LNCaP clone FGC (cell line): ENCODE data around the gene DOC2B.
"Not testable (repeated sequence)": the region's sequence is repeated elsewhere in the genome, so short reads cannot be mapped to it uniquely, and the experiment has no call there.

Source experiments
- DNase-seq: peaks from one replicate; pipeline ENCODE4 v3.0.0-alpha.2; 2011; ENCODE audit warnings: low read depth
- H3K4me3 ChIP-seq: 2 replicates; pipeline ENCODE4 v1.5.1; 2011; ENCODE audit warnings: mild to moderate bottlenecking, low read depth, low read length, control low read depth
- TF ChIP-seq, protein P1 (sequence below): IDR thresholded peaks from 2 replicates; pipeline ENCODE4 v1.5.1; 2012; ENCODE audit warnings: mild to moderate bottlenecking; ENCODE audit not compliant: control insufficient read depth, insufficient read depth; ENCODE audit errors: extremely low read depth

DOC2B gene

GRCh38 chr17:200586-200985 lies 19.1 kb upstream of the DOC2B start:
- TF ChIP-seq, protein P1, sequence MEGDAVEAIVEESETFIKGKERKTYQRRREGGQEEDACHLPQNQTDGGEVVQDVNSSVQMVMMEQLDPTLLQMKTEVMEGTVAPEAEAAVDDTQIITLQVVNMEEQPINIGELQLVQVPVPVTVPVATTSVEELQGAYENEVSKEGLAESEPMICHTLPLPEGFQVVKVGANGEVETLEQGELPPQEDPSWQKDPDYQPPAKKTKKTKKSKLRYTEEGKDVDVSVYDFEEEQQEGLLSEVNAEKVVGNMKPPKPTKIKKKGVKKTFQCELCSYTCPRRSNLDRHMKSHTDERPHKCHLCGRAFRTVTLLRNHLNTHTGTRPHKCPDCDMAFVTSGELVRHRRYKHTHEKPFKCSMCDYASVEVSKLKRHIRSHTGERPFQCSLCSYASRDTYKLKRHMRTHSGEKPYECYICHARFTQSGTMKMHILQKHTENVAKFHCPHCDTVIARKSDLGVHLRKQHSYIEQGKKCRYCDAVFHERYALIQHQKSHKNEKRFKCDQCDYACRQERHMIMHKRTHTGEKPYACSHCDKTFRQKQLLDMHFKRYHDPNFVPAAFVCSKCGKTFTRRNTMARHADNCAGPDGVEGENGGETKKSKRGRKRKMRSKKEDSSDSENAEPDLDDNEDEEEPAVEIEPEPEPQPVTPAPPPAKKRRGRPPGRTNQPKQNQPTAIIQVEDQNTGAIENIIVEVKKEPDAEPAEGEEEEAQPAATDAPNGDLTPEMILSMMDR, result no peak
- no peak for DNase-seq
- no peak overlapping the region for H3K4me3 ChIP-seq

- H3K4me3 ChIP-seq, result no peak overlapping the region
- TF ChIP-seq, protein P1, result no peak
- DNase-seq, result no peak
Measured at GRCh38 chr17:199806-200545, 18.5 kb upstream of the DOC2B start.

DNA sequence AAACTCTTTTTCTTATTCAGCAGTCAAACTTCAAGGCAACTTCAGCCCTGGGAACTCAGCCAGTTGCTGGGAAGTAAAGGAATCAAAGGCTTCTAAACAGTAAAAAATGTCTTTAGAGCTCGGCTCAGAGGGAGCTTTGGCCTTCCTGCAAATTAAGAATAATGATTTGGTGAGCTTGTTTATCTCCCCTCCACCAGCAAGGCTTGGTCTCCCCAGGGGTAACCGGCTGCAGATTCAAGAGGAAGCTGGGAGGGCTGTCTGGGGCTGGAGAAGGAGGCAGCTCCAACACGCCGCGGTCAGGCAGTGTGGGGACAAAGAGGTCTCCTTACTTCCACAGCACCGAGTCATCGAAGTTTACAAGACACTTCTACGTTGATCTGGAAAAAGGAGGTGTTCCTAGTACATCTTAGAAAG lies 17.7 kb upstream of the DOC2B start:
- TF ChIP-seq, protein P1, result no peak
- no peak for DNase-seq
- no peak overlapping the region for H3K4me3 ChIP-seq

- DNase-seq, H3K4me3 ChIP-seq: not testable (repeated sequence)
Measured at GRCh38 chr17:198225-198624, 16.8 kb upstream of the DOC2B start.

DNA sequence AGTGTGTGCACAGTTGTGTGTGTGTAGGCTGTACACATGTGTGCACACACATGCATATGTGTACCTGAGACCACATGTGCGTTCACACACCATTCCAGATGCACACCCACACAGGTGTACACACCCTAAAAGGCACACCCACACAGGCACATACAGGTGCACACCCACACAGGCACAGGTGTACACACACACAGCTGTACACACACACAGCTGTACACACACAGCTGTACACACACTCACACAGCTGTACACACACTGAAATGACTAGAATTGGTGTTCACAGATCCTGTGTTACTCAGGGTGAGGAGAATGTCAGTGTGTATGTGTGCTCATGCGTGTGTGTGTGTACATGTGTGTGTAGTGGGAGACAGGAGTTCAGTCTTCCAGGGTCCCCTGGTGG lies 15.9 kb upstream of the DOC2B start:
- TF ChIP-seq, protein P1, result no peak
- no peak overlapping the region for H3K4me3 ChIP-seq
- no peak for DNase-seq

DNA sequence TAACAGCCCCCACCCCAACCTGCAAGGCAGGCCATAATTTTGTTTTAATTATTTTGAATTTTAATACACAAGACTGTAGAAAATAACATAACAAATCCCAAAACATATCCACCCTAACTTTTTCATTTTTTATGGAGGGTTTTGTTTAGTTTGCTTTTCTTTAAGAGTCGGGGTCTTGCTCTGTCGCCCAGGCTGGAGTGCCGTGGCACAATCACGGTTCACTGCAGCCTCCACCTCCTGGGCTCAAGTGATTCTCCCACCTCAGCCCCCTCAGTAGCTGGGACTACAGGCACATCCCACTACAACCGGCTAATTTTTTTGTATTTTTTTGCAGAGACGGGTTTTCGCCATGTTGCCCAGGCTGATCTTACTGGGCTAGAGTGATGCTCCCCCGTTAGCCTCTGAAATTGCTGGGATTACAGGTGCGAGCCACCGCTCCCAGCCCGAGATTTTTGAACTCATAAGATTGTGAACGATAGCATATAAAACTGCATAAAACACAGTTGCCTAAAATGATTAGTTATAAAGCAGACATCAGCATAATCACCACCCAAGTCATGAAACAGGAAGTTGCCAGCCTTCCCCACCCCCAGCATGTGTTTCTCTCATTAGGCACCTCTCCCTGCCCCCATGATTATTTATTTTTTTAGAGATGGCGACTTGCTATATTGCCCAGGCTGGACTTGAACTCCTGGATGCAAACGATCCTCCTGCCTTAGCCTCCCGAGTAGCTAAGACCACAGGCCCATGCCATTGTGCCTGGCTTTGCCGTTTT lies 13.6 kb upstream of the DOC2B start:
- no peak overlapping the region for H3K4me3 ChIP-seq
- TF ChIP-seq, protein P1, result no peak
- no peak for DNase-seq
